ENCODE results near the gene FLYWCH1. TPM values are rescaled to one million over a fixed set of nuclear protein-coding genes. Genes with fewer than 3 reads are reported as not detected.

Gene FLYWCH1
- total and polyA plus RNA-seq, 2 of the 8 experiments (the other 6 are each of a cell fraction or from before 2014, with no cell fraction given) = 12.4 to 23.5 TPM

- no peak for TF ChIP-seq CHD7 (IDR thresholded peaks at IDR 0.05; ENCODE audit: insufficient replicate concordance, low read length)
These were observed 24.8 kb downstream of the FLYWCH1 start (continued) for GRCh38 chr16:2936436-2937011.

Measured in H1 (cell line).